RPMI8226 (cell line): Measurements from ENCODE around the gene CTNNA2.
"Not testable (repeated sequence)": the region's sequence is repeated elsewhere in the genome, so short reads cannot be mapped to it uniquely, and the experiment has no call there.

Experiments used
- DNase-seq: peaks from one replicate; pipeline ENCODE4 v3.0.0-alpha.2; 2015

CTNNA2 gene

DNA sequence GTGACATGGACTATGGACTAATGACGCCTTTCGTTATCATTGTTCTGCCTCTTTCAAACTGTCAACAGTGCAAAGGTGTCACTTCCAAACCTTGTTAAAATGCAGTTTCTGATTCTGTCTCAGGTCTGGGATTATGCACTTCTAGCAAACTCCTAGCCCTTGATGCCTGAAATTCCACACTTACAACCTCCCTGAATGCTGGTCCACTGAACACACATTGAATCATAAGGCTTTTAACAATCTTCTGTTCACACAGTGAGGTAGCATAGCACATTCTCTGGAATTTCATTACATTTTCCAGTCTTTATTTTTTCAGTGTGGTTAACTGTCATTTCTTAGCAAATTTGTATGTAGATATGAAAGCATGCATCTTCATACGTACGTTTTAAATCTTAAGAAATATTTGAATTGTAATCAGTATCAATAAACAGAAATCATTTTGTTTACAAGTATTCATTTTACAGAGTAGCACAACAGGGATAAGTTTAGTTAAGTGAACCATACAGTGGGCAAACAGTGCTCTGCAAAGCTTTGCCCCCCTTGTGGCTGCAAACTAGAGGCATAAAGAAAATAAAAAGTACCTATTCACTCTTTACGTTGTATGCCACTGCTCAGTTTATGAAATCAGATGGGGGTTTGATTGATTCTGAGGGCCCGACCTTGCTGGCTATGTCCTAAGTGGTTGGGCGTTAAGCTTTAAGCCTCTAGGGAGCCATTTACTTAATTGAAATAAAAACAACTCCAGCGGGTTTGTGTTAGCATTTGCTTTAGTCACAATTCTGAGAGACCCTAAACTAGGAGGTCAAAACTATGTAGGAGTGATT lies 540.9 kb downstream of the CTNNA2 start:
- DNase-seq = no peak

DNA sequence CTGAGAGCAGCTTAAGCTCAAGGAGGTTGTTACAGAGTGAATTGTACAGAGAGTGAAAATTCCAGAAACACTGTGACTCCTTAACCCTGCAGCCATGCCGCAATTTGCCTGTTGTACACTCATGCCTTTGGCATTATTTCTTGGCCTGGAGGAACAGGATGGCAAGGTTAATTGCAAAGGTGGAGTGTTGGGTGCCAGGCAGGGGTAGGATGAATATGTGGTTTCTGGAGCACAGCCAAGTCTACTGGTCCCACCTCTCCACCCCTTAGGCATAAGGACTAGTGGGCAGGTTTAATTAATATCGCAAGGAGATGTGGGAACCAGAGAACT lies 541.5 kb downstream of the CTNNA2 start:
- no peak for DNase-seq

DNA sequence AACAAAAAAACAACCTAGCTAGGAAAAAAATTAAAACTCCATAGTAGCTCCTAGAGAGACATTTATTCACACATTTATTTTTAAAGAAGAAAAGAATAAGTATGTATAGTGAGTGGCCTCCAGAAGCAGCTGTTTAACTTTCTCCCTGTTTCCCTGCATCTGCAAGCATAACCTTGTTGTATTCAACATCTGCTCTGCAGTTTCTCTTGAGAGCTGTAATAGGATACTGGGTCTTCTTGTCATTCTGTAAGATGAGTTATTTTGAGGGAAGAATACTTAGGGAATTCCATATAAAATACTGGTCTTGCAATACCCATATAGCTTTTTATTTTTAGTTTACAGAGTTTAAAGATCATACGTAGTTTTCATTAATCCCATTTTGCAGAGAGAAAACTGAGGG lies 545.1 kb downstream of the CTNNA2 start:
- DNase-seq = no peak

- DNase-seq = no peak
Observed at GRCh38 chr2:80058562-80058961, 545.7 kb downstream of the CTNNA2 start.

GRCh38 chr2:80059447-80059846 lies 546.6 kb downstream of the CTNNA2 start:
- no peak for DNase-seq

- DNase-seq = no peak
Observed at GRCh38 chr2:80061881-80062280, 549.0 kb downstream of the CTNNA2 start.

DNA sequence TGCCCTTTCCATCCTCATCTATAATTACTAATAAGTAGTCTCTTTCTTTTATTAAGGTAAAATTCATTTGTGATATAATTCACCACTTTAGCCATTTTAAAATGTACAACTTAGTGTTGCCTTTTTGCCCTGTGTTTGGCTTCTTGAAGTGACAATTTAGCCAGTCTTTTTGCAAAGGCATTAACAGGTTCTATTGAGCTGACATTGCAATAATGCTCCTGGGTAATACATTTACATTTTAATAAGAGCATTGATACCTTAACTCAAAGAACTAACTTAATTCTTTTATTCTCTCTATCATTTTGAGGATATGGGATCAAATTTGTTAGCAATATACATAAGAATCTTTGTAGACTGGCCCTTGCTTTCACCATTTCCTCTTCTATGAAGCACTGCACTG lies 549.4 kb downstream of the CTNNA2 start:
- DNase-seq = no peak

- no peak for DNase-seq
Observed at GRCh38 chr2:80068038-80068731, 555.3 kb downstream of the CTNNA2 start.

GRCh38 chr2:80070587-80070986 lies 557.7 kb downstream of the CTNNA2 start:
- DNase-seq = no peak

- DNase-seq = no peak
Observed at GRCh38 chr2:80071941-80072340, 559.1 kb downstream of the CTNNA2 start.

DNA sequence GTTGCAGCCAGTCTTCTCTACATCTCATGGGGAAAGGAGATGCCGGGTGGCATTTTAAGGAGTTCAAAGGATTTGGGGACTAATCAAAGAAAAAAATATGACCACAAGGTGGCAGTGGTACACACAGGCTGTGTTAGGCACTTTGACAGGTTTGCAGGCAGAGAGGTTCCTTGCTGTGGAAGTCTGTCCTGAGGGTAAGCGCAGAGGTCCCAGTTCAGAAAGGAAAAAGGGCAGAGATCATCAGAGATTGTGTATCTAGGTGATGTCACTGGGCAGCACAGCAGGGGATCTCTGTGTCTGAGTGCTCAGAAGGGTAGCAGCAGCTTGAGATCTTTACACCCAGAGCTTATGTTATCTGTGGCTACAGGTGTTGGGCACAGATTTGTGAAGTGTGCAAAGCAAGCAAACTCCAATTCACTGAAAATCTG lies 560.3 kb downstream of the CTNNA2 start:
- DNase-seq = peak; percentile 64

GRCh38 chr2:80074321-80075070 lies 561.6 kb downstream of the CTNNA2 start:
- DNase-seq = no peak

- no peak for DNase-seq
Observed at GRCh38 chr2:80075719-80076118, 562.9 kb downstream of the CTNNA2 start.

DNA sequence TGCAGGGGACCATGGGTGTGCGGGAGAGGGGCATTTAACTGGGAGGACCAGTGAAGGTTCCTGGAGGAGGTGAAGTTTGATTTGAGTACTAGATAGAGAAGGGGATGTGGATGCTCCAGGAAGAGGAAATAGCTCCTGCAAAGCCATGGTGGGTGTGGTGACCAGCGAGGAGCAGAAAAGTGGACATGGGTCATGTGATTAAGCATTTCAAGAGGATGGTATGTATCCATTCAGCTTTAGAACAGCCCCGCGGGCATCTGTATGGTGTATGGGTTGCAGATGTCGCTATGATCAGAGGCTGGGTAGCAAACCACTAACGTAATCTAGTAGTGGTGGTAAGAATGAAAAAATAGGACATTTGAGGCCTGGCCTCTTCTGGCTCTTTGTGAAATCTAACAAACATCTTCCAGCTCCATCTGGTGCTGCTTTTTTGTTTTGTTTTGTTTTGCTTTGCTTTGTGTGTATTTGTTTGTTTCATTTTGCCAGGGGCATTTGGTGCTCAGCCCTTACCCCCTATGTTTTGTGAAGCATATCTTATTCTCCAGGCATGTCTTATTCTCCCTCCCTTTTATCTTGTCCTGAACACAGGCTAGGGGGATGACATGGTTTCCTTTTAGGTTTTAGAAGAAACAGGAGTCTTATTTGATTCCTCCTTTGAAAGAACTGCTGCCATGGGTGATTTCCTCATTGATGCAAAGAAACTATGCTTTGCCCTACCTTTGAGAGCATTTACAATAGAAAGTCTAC lies 565.6 kb downstream of the CTNNA2 start:
- no peak for DNase-seq

DNA sequence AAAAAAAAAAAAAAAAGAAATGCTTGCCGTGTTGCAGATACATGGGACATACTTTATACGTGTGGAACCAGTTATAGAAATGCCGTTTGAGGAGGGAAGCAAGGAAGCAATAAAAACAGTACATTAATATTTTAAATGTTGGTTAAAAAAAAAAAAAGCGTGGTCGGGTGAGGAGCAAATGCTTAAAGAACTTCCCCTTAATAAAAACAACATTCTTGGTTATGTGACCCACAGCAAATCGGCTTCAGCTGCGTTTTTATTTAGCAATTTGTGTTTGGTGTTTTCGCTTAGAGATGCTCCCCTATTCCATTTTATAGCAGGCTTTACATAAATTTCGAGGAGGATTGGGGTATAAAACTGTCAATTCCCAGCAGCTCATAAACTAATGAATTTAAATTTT lies 568.1 kb downstream of the CTNNA2 start:
- no peak for DNase-seq

DNA sequence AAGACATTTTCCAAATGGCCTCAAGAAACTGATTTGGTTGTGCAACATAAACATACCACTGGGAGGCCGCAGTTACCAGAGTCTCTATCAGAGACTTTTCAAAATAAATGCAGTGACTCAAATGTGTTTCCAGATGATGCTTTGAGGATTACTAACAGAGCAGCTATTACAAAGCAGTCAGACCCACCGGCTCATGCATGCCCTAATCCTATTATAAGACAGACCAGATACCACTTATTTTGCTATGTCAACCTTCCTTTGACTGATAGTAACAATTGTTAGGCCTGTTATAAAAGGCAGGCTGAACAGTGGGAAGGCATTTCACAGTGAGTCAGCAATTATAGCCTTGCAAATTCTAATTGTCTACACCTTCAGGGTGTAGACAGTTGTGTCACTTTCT lies 574.0 kb downstream of the CTNNA2 start:
- DNase-seq = no peak

DNA sequence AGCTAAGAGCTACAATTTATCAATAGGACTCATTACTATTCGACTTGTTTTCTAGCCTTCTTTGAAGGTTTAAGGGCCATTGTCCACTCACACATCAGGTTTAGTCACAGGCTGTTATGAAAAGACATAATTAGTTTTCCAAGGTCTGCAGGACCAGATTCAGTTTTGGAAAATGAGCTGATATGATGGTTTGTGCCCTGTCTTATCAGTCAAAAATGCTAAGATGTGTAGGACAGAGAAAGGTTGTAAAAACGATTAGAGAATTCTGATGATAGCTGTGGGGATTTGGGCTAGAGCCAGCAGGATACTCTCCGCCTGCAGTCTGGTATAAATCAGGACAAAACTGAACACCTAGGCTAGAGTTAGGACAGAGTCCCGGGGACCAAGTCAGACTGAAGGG lies 578.4 kb downstream of the CTNNA2 start:
- DNase-seq = no peak

- DNase-seq = no peak
Observed at GRCh38 chr2:80092474-80092873, 579.6 kb downstream of the CTNNA2 start.

- not testable (repeated sequence) for DNase-seq
Observed at GRCh38 chr2:80098503-80098902, 585.7 kb downstream of the CTNNA2 start.

DNA sequence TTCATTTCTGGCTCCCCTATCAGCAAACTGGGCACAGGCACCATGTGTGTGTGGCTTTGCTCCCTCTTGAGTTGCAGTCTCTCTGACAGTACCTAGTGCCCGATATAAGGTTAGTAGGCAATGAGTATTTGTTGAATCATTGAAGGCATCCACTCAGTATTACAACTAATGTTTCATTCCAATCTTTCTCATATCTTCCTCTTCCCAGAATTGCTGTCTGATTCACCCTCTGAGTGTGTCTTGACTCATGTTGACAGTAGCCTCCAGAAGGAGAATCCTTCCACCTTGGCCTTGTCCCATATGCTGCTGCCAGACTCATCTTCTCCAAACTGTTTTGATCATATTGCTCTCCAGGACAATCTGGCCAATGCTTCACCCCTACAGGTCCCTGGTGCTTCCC lies 589.2 kb downstream of the CTNNA2 start:
- DNase-seq = no peak

GRCh38 chr2:80105015-80105640 lies 592.3 kb downstream of the CTNNA2 start:
- no peak for DNase-seq

GRCh38 chr2:80111185-80111584 lies 598.3 kb downstream of the CTNNA2 start:
- DNase-seq = no peak

DNA sequence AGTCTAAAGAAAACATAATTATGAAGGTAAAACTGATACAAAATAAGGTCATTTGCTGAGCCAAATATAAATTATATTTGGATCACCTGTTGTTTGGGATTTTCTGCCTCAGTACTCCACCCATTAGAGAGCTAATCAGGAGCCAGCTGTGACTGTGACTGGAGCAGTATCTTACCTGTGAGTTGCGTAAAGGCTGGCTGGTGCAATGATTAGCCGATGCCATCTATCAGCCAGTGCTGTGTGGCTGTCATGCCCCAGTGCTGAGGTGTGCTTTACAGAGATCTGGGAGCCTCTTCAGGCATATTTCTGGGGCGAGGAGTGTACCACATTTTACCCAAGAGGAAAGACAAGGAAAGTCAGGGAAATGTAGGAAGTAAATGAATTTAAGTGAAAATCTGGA lies 599.9 kb downstream of the CTNNA2 start:
- no peak for DNase-seq
